Glutamatergic neuron (in vitro differentiated cells): ENCODE results near the gene SLC6A11. TPM values are rescaled to one million over a fixed set of nuclear protein-coding genes. Genes with fewer than 3 reads are reported as not detected.

ENCODE experiments used
- DNase-seq: peaks from one replicate; pipeline ENCODE4 v3.0.0; 2022
- H3K27ac Mint-ChIP-seq: one replicate; pipeline ENCODE4 v1.8.0; 2020; ENCODE audit warnings: mild to moderate bottlenecking, mixed read lengths, inconsistent platforms; ENCODE audit not compliant: unreplicated experiment
- H3K27me3 Mint-ChIP-seq: one replicate; pipeline ENCODE4 v1.8.0; 2020; ENCODE audit warnings: mild to moderate bottlenecking, moderate library complexity, mixed read lengths, inconsistent platforms; ENCODE audit not compliant: unreplicated experiment
- H3K36me3 Mint-ChIP-seq: one replicate; pipeline ENCODE4 v1.8.0; 2020; ENCODE audit warnings: mild to moderate bottlenecking, mixed read lengths, inconsistent platforms; ENCODE audit not compliant: unreplicated experiment
- H3K4me1 Mint-ChIP-seq: one replicate; pipeline ENCODE4 v1.8.0; 2020; ENCODE audit warnings: mild to moderate bottlenecking, low read depth, mixed read lengths, inconsistent platforms; ENCODE audit not compliant: unreplicated experiment
- H3K4me3 Mint-ChIP-seq: one replicate; pipeline ENCODE4 v1.8.0; 2020; ENCODE audit warnings: mild to moderate bottlenecking, mixed read lengths, inconsistent platforms; ENCODE audit not compliant: unreplicated experiment
- H3K9me3 Mint-ChIP-seq: one replicate; pipeline ENCODE4 v1.8.0; 2020; ENCODE audit warnings: mild to moderate bottlenecking, moderate library complexity, mixed read lengths, inconsistent platforms; ENCODE audit not compliant: unreplicated experiment
- total RNA-seq: library from RNA; stranded (reverse); fragmentation: NEBNext Ultra II Directional; extraction: Animal tissue kit (Norgen Biotek cat#: 25700); gene quantifications from one replicate; pipeline ENCODE4 v1.2.1, GENCODE V29; 2021; ENCODE audit not compliant: unreplicated experiment
- TF ChIP-seq, protein P1 (sequence below): fragments of 200-600 bp; sonication (generic); IDR thresholded peaks from one replicate; pipeline ENCODE4 v1.5.0; 2021; ENCODE audit not compliant: partially characterized antibody, unreplicated experiment

SLC6A11 gene
- total RNA-seq, 1 donor from 2014 or later = not detected

DNA sequence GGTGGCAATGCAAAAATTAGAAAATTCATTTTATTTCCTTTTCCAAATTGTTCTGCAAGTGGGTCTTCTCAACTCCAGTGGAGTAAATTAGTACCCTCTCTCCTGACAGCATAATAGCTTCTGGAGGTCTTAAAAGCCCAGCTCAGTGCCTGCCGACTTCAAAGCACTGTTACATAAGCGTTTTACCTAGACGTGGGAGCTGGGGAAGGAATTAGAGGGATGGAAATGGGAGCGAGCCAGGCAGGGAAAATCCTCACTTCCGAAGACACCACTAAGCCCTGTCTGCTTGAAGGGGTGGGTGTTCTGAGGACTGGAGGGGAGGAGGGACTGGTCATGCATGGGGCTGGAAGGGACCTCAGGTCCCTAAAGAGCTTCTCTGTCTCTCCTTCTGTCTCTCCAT, 99.3 kb downstream of the SLC6A11 start:
- no peak overlapping the region for H3K4me3 Mint-ChIP-seq
- H3K9me3 Mint-ChIP-seq = no peaks in the 10 kb centered on the region
- TF ChIP-seq, protein P1, sequence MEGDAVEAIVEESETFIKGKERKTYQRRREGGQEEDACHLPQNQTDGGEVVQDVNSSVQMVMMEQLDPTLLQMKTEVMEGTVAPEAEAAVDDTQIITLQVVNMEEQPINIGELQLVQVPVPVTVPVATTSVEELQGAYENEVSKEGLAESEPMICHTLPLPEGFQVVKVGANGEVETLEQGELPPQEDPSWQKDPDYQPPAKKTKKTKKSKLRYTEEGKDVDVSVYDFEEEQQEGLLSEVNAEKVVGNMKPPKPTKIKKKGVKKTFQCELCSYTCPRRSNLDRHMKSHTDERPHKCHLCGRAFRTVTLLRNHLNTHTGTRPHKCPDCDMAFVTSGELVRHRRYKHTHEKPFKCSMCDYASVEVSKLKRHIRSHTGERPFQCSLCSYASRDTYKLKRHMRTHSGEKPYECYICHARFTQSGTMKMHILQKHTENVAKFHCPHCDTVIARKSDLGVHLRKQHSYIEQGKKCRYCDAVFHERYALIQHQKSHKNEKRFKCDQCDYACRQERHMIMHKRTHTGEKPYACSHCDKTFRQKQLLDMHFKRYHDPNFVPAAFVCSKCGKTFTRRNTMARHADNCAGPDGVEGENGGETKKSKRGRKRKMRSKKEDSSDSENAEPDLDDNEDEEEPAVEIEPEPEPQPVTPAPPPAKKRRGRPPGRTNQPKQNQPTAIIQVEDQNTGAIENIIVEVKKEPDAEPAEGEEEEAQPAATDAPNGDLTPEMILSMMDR = no peak
- DNase-seq = no peak
- no peaks in the 10 kb centered on the region for H3K4me1 Mint-ChIP-seq
- H3K27me3 Mint-ChIP-seq = no peaks in the 10 kb centered on the region
- H3K36me3 Mint-ChIP-seq = no peaks in the 10 kb centered on the region
- no peak overlapping the region for H3K27ac Mint-ChIP-seq

DNA sequence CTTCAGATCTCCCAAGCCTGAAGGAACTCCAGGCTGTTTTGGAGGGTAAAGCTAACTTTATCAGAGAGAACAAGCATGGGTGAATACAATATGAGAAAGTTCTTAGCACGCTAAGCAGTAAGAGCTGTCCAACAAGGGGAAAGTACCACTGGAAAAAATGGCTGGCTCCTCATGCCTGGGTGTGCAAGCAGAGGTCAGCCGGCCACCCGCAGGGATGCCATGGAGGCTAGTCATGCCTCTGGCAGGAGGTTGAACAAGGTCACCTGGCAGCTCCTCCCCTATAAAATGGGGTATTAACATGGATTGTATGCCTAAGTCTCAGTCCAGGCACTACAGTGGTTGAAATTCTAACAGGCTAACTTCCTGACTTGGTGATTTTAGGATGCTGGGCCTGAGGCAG, 101.1 kb downstream of the SLC6A11 start:
- H3K9me3 Mint-ChIP-seq = no peaks in the 10 kb centered on the region
- no peak overlapping the region for H3K4me3 Mint-ChIP-seq
- H3K4me1 Mint-ChIP-seq = no peaks in the 10 kb centered on the region
- H3K27ac Mint-ChIP-seq = no peak overlapping the region
- TF ChIP-seq, protein P1 = no peak
- DNase-seq = no peak
- no peaks in the 10 kb centered on the region for H3K36me3 Mint-ChIP-seq
- no peaks in the 10 kb centered on the region for H3K27me3 Mint-ChIP-seq

DNA sequence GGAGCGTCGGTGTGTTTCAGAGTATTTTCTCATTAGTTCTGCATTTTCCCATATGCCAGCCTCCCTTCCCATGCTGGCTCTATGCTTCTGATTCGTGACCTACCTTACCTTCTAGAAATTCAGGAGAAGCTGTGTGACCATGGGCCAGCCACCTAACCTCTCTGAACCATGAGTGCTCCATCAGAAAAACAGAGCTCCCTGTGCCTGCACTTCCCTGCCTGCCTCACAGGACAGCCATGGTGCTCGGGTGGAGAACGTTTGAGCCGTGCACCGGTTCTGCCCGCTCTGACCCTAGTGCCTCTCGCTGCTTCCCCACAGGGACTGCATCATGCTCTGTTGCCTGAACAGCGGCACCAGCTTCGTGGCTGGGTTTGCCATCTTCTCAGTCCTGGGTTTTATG, 102.0 kb downstream of the SLC6A11 start:
- no peaks in the 10 kb centered on the region for H3K27me3 Mint-ChIP-seq
- H3K4me3 Mint-ChIP-seq = no peak overlapping the region
- H3K27ac Mint-ChIP-seq = no peak overlapping the region
- no peak for DNase-seq
- H3K4me1 Mint-ChIP-seq = no peaks in the 10 kb centered on the region
- TF ChIP-seq, protein P1 = no peak
- H3K9me3 Mint-ChIP-seq = no peaks in the 10 kb centered on the region
- H3K36me3 Mint-ChIP-seq = no peaks in the 10 kb centered on the region

DNA sequence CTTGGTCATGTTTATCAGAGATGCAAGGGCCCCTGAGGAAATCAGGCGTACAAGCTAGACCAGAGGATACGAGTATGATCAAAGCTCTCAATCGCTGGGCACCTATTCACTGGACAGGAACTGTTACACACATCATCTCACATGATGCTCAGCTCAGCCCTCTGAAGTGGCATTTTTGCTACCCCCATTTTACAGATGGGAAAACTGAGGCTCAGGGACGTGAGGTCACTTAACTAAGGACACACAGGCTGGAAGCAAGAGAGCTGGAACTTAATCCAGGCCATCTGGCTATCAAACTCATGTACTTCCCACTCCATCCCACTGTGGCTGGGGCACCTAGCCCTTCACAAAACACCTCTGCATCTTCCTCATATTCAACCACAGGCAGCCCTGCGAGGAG, 103.6 kb downstream of the SLC6A11 start:
- Mint-ChIP-seq H3K9me3 (no peaks in the 10 kb centered on the region), H3K27me3 (peaks cover 2% of the 10 kb centered on the region), H3K4me1 (no peaks in the 10 kb centered on the region), H3K27ac (no peak overlapping the region), H3K4me3 (no peak overlapping the region), H3K36me3 (peaks cover 1% of the 10 kb centered on the region)
- TF ChIP-seq, protein P1 = no peak
- DNase-seq = no peak

DNA sequence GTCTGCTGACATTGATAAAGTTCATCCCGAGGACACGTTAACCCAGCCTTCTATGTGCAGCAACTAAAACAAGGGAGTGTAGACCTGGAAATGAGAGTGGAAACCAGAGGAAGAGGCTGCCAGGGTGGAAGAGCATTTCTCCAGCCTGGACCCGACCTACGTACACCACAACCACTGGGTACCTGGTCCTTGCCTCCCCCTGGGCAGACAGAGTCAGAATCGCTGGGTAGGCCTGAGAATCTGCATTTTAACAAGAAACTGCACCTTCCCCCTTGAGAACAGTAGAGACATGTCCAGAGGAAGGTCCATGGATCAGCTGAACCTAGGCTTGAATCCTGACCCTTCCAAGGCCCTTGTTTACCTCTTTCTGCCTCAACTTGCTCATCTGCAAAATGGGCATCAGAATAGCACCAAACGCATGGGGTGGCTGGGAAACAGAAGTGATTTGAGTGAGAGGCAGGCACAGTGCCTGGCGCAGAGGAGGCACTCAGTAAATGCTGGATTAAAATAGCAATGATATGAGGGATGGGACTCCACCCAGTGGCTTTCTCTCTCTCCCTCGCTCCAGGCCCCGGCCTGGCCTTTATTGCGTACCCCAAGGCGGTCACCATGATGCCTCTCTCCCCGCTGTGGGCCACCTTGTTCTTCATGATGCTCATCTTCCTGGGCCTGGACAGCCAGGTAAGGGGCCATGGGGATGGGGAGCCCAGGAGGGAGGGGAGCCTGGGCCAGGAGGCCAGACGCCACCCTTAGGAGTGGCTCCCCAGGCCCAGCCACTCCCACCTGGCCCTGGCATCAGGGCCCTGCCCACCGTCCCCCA, 109.6 kb downstream of the SLC6A11 start:
- Mint-ChIP-seq H3K4me3 (no peak overlapping the region), H3K27me3 (peaks cover 3% of the 10 kb centered on the region), H3K4me1 (no peaks in the 10 kb centered on the region), H3K9me3 (peaks cover 1% of the 10 kb centered on the region), H3K36me3 (peaks cover 4% of the 10 kb centered on the region), H3K27ac (no peak overlapping the region)
- no peak for DNase-seq
- TF ChIP-seq, protein P1 = no peak
